HL-60/S4 treated with phorbol 12-myristate 13-acetate at 8.2 ng/mL for 4 days and 3 days (cell line): Measurements from ENCODE around the gene NUDT4.

Source experiments
- in situ Hi-C: fragments of 300-500 bp; cut with MboI; formaldehyde crosslinking; loops from 2 replicates; pipeline ENCODE4 v1.15.0; 2022; ENCODE audit warnings: low sequenced_read_pairs

Gene NUDT4

GRCh38 chr12:93390549-93391297 lies 13.0 kb downstream of the NUDT4 start:
- in situ Hi-C loops: loop anchor here (25.0 kb wide), 2 partner anchors 278 to 353 kb away; no protein-coding TSS in a partner anchor

GRCh38 chr12:93393425-93393824 lies 15.7 kb downstream of the NUDT4 start:
- in situ Hi-C loops: loop anchor here (25.0 kb wide), 2 partner anchors 281 to 356 kb away; no protein-coding TSS in a partner anchor

DNA sequence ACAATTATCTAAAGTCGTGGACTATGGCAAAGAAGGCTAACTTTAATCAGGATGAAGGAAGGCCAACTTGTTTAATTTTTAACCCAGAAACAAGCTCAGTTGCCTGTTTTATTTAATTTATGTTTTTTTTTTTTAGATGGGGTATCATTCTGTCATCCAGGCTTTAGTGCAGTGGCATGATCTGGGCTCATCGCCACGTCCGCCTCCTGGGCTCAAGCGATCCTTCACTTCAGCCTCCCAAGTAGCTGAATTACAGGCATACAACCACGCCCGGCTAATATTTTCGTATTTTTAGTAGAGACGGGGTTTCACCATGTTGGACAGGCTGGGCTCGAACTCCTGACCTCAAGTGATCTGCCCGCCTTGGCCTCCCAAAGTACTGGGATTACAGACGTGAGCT lies 19.7 kb downstream of the NUDT4 start:
- in situ Hi-C loops: loop anchor here (25.0 kb wide), 2 partner anchors 285 to 360 kb away; no protein-coding TSS in a partner anchor

- in situ Hi-C loops: loop anchor here (25.0 kb wide), 2 partner anchors 287 to 362 kb away; no protein-coding TSS in a partner anchor
Observed at GRCh38 chr12:93399183-93399863, 21.6 kb downstream of the NUDT4 start.

- in situ Hi-C loops: loop anchor here (25.0 kb wide), 2 partner anchors 415 to 615 kb away; no protein-coding TSS in a partner anchor
Observed at GRCh38 chr12:93402333-93403311, 24.9 kb downstream of the NUDT4 start.

DNA sequence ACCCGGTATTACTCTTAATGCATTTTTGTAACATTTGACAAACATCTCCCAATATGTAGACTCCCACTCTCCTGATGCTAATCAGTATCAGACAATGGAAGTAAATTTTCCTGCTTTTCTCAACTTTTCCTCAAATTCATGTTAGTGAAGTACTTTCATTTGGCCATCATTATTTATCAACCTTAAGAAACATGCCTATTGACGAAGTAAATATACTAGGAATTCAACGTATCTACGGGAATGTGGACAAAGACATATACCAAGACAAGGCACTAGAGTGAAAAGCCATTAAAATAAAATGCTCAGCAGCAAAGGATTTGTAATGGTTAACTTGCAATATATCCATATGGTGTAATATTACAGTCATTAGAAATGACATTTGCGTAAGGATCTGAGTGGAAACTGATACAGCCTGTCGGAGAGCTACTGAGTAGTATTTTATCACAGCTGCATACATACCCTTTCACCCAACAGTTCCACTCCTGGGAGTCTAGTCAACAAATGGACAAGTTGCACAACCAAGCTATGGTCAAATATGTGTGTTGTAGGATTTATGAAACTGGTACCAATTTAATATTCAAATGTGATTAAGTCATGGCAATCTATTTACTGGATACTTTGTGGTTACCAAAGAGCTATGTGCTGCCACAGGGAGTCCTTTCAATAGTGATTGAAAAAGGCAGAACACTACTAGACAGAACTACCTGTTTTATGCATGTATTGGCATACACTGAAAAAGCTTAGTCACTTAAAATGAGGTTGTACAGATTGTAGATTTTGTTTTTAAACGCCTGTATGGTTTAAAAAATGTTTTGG lies 26.5 kb downstream of the NUDT4 start:
- in situ Hi-C loops: loop anchor here (25.0 kb wide), 2 partner anchors 417 to 617 kb away; no protein-coding TSS in a partner anchor

DNA sequence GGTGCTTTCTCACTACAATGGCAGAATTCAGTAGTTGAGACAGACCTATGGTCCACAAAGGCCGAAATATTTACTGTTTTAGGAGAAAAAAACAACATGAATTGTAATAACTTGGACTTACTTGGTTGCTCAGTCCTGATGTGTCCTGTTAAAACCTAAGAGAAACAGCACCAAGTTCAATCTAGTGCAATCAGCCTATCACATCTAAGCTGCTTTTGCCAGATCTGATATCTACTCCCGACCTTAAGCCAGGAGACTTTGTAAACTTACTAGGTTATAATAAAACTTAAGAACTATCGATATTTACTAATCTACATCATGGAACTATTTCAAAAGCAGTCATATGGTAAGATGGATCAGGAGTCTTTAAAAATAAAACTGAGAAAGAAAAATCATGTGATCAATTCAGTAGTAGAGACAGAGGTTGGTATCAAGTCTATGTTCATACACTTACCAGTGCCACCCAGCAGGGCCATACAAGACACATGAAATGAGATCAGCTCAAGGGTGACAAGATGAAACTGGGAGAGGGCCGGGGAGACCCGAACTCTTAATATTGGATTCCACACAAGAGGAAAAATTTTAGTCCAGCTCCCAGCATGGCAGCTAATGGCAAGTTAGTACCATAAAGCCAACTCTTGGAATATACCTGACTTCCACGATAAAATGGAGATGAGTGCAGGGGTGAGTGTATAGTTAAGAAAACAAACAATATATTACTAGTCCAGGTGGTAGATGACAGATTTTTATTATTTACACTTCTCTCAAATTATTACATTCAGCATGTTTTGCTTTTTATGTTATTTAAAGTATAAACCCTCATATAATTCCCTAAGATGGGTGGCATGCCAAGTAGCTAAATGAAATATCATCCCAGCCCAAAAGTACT lies 27.5 kb downstream of the NUDT4 start:
- in situ Hi-C loops: loop anchor here (25.0 kb wide), 2 partner anchors 418 to 618 kb away; no protein-coding TSS in a partner anchor

GRCh38 chr12:93407054-93407962 lies 29.6 kb downstream of the NUDT4 start:
- in situ Hi-C loops: loop anchor here (25.0 kb wide), 2 partner anchors 420 to 620 kb away; no protein-coding TSS in a partner anchor

- in situ Hi-C loops: loop anchor here (25.0 kb wide), 2 partner anchors 421 to 621 kb away; no protein-coding TSS in a partner anchor
Observed at GRCh38 chr12:93407963-93408283, 30.2 kb downstream of the NUDT4 start.

GRCh38 chr12:93408813-93409212 lies 31.1 kb downstream of the NUDT4 start:
- in situ Hi-C loops: loop anchor here (25.0 kb wide), 2 partner anchors 422 to 622 kb away; no protein-coding TSS in a partner anchor

- in situ Hi-C loops: loop anchor here (25.0 kb wide), 2 partner anchors 422 to 622 kb away; no protein-coding TSS in a partner anchor
Observed at GRCh38 chr12:93409343-93410187, 31.8 kb downstream of the NUDT4 start.

GRCh38 chr12:93411060-93411459 lies 33.3 kb downstream of the NUDT4 start:
- in situ Hi-C loops: loop anchor here (25.0 kb wide), 2 partner anchors 424 to 624 kb away; no protein-coding TSS in a partner anchor

DNA sequence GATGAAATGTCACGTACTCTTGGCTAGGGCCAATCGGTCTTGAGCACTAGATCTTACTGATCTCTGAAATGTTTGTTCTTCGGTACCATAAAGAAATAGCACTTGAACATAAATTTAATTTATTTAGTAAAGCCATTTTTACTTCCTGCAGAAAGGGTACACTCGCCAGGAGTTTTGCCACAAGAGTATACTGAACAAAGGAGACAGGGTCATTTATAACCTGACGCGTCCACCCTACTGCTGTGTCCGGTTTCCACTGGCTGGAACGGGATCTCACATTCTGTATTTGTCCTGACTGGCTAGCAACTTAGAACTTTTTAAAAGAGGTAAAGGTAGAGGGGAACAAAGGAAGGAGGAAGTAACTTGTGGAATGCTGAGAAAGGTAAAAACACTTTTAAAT lies 34.7 kb downstream of the NUDT4 start:
- in situ Hi-C loops: loop anchor here (25.0 kb wide), 2 partner anchors 425 to 625 kb away; no protein-coding TSS in a partner anchor

DNA sequence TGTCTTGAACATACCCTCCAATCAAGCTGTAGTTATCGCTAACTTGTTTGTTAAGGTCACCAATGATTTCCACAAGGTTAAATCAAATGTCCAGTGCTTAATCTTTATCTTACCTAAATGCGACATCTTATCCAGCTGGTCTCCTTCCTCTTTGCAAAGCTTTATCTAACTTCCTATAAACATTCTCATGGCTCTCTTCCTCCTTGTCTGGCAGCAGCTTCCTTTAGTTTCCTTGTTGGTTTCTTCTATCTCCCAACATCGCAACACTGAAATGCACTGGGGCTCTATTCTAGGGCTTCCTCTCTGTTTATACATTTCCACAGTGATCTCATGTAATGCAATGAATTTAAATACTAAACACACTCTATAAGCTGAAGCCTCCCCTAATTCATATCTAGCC lies 35.3 kb downstream of the NUDT4 start:
- in situ Hi-C loops: loop anchor here (25.0 kb wide), 2 partner anchors 426 to 626 kb away; no protein-coding TSS in a partner anchor

DNA sequence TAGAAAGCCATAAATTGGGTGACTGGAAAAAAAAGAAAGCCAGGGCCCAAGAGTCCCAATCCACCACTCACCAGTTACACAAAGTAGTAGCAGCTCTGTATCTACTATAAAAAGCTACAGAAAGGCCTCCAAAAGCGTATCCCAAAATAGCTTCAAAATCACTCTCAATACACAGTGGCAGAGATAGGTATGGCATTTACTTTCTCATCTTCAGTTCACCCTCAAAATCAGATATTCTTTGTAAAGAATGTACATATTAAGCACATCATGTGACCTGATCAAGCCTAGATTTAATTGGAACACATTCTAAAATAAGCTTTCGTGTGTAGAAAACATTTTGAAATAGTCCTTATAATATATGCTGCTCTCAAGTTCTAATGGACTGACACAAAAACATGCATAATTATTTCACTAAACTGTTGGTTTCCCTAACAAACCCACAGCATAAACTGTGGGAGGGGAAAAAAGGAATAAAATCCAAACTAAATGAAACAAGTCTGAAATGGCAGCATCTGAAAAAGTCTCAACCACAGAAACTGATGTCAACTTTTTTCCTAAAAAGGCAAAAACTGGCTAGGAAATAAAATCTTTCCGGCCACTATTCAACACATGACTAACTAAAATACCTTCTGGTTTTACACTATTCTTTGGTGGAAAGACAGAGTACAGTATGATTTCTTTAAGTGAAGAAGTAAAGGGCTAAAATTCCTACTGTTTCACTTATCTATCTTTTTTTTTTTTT lies 38.2 kb downstream of the NUDT4 start:
- in situ Hi-C loops: loop anchor here (25.0 kb wide), 2 partner anchors 429 to 629 kb away; no protein-coding TSS in a partner anchor
